Activated T-cell treated with anti-CD3 and anti-CD28 coated beads for 4 hours (primary cell): ENCODE measurements around the gene ADGRG7.

Experiments used
- DNase-seq: peaks from one replicate; pipeline ENCODE4 v3.0.0-alpha.2; 2020

Gene ADGRG7

GRCh38 chr3:100602506-100603444, 6.6 kb upstream of the ADGRG7 start:
- DNase-seq, result no peak

GRCh38 chr3:100603469-100603868, 5.9 kb upstream of the ADGRG7 start:
- no peak for DNase-seq

- no peak for DNase-seq
Observed at GRCh38 chr3:100605358-100605757, 4.0 kb upstream of the ADGRG7 start.

- no peak for DNase-seq
Observed at GRCh38 chr3:100606894-100607512, 2.4 kb upstream of the ADGRG7 start.

GRCh38 chr3:100609963-100610362, 562 bp downstream of the ADGRG7 start:
- DNase-seq, result no peak

GRCh38 chr3:100611221-100611620, 1.8 kb downstream of the ADGRG7 start:
- no peak for DNase-seq

GRCh38 chr3:100613721-100614390, 4.5 kb downstream of the ADGRG7 start:
- DNase-seq, result no peak

- no peak for DNase-seq
Observed at GRCh38 chr3:100614941-100615340, 5.5 kb downstream of the ADGRG7 start.

- DNase-seq, result no peak
Observed at GRCh38 chr3:100615684-100616083, 6.3 kb downstream of the ADGRG7 start.

- no peak for DNase-seq
Observed at GRCh38 chr3:100621251-100621650, 11.8 kb downstream of the ADGRG7 start.

- no peak for DNase-seq
Observed at GRCh38 chr3:100627491-100627890, 18.1 kb downstream of the ADGRG7 start.

GRCh38 chr3:100629421-100630127, 20.2 kb downstream of the ADGRG7 start:
- DNase-seq, result no peak

- no peak for DNase-seq
Observed at GRCh38 chr3:100630664-100631063, 21.3 kb downstream of the ADGRG7 start.

- no peak for DNase-seq
Observed at GRCh38 chr3:100631236-100631635, 21.8 kb downstream of the ADGRG7 start.

- no peak for DNase-seq
Observed at GRCh38 chr3:100634493-100635272, 25.3 kb downstream of the ADGRG7 start.

- DNase-seq, result no peak
Observed at GRCh38 chr3:100635273-100635701, 25.9 kb downstream of the ADGRG7 start.

GRCh38 chr3:100637197-100637631, 27.8 kb downstream of the ADGRG7 start:
- DNase-seq, result no peak

GRCh38 chr3:100640633-100641032, 31.2 kb downstream of the ADGRG7 start:
- no peak for DNase-seq

- no peak for DNase-seq
Observed at GRCh38 chr3:100641471-100642032, 32.2 kb downstream of the ADGRG7 start.

- DNase-seq, result no peak
Observed at GRCh38 chr3:100645913-100646312, 36.5 kb downstream of the ADGRG7 start.

GRCh38 chr3:100647171-100647570, 37.8 kb downstream of the ADGRG7 start:
- no peak for DNase-seq

GRCh38 chr3:100647657-100648056, 38.3 kb downstream of the ADGRG7 start:
- no peak for DNase-seq
